ENCODE data around the gene ZNF423. TPM values are rescaled to one million over a fixed set of nuclear protein-coding genes. Genes with fewer than 3 reads are reported as not detected.

ZNF423 gene
- total and polyA plus RNA-seq, 4 donors, result 1.1 to 14.8 (median 3.3) TPM

- Histone ChIP-seq H3K9ac (ENCODE audit: insufficient read depth in 1 of 2, low read length in 2 of 2) (no peak overlapping the region), H3K27ac (ENCODE audit: low read depth in 1 of 2, low read length in 1 of 2) (peak overlapping the region; percentile 8 to 35), H3K27me3 (ENCODE audit: control insufficient read depth in 3 of 3, insufficient read depth in 3 of 3, low read length in 2 of 3) (no peaks in the 10 kb centered on the region), H3K36me3 (ENCODE audit: control insufficient read depth in 4 of 4, insufficient read depth in 4 of 4, low read length in 4 of 4) (peaks cover 0 to 8% (median 0%) of the 10 kb centered on the region in 4 donors), H3K4me3 (no peak overlapping the region), H3K9me3 (ENCODE audit: control insufficient read depth in 4 of 4, insufficient read depth in 3 of 4, low read length in 3 of 4) (no peaks in the 10 kb centered on the region), H3K4me1 (ENCODE audit: control insufficient read depth in 5 of 5, insufficient read depth in 5 of 5, low read length in 5 of 5) (peaks cover 8 to 61% (median 33%) of the 10 kb centered on the region in 5 donors)
- 90 to 94% methylated on average over 15 of the region's 15 CpGs for WGBS, 2 donors
- DNase-seq (no peak), ATAC-seq (ENCODE audit: insufficient read depth, low FRiP score) (no peak)
- TF ChIP-seq CTCF (IDR thresholded peaks at IDR 0.05; ENCODE audit: control extremely low read depth, extremely low read depth), result no peak
Observed at GRCh38 chr16:49828533-49829267, 27.2 kb downstream of the ZNF423 start.

- Histone ChIP-seq H3K36me3 (ENCODE audit: control insufficient read depth in 4 of 4, insufficient read depth in 4 of 4, low read length in 4 of 4) (peaks cover 0 to 15% (median 0%) of the 10 kb centered on the region in 4 donors), H3K4me1 (ENCODE audit: control insufficient read depth in 5 of 5, insufficient read depth in 5 of 5, low read length in 5 of 5) (peaks cover 8 to 53% (median 25%) of the 10 kb centered on the region in 5 donors), H3K9me3 (ENCODE audit: control insufficient read depth in 4 of 4, insufficient read depth in 3 of 4, low read length in 3 of 4) (no peaks in the 10 kb centered on the region), H3K4me3 (no peak overlapping the region), H3K27me3 (ENCODE audit: control insufficient read depth in 3 of 3, insufficient read depth in 3 of 3, low read length in 2 of 3) (no peaks in the 10 kb centered on the region), H3K27ac (ENCODE audit: low read depth in 1 of 2, low read length in 1 of 2) (peak overlapping the region in 1 of 2 donors; percentile 44), H3K9ac (ENCODE audit: insufficient read depth in 1 of 2, low read length in 2 of 2) (no peak overlapping the region)
- ATAC-seq (ENCODE audit: insufficient read depth, low FRiP score), result no peak
- peak; percentile 46 to 55 (median 47) for DNase-seq
- TF ChIP-seq CTCF (IDR thresholded peaks at IDR 0.05; ENCODE audit: control extremely low read depth, extremely low read depth), result no peak
- WGBS, 2 donors, result 55 to 69% methylated on average over 8 of the region's 8 CpGs
Observed at GRCh38 chr16:49827805-49828438, 28.0 kb downstream of the ZNF423 start.

- peaks cover 0 to 15% (median 0%) of the 10 kb centered on the region in 4 donors for H3K36me3 ChIP-seq (ENCODE audit: control insufficient read depth in 4 of 4, insufficient read depth in 4 of 4, low read length in 4 of 4)
- no peaks in the 10 kb centered on the region for H3K9me3 ChIP-seq (ENCODE audit: control insufficient read depth in 4 of 4, insufficient read depth in 3 of 4, low read length in 3 of 4)
- H3K9ac ChIP-seq (ENCODE audit: insufficient read depth in 1 of 2, low read length in 2 of 2), result no peak overlapping the region
- TF ChIP-seq CTCF (IDR thresholded peaks at IDR 0.05; ENCODE audit: control extremely low read depth, extremely low read depth), result no peak
- DNase-seq (no peak), ATAC-seq (ENCODE audit: insufficient read depth, low FRiP score) (no peak)
- H3K4me3 ChIP-seq, result no peak overlapping the region
- peaks cover 8 to 48% (median 19%) of the 10 kb centered on the region in 5 donors for H3K4me1 ChIP-seq (ENCODE audit: control insufficient read depth in 5 of 5, insufficient read depth in 5 of 5, low read length in 5 of 5)
- peak overlapping the region; percentile 10 to 84 for H3K27ac ChIP-seq (ENCODE audit: low read depth in 1 of 2, low read length in 1 of 2)
- H3K27me3 ChIP-seq (ENCODE audit: control insufficient read depth in 3 of 3, insufficient read depth in 3 of 3, low read length in 2 of 3), result no peaks in the 10 kb centered on the region
- WGBS, 2 donors, result 76 to 86% methylated on average over 5 of the region's 5 CpGs
Observed at GRCh38 chr16:49826515-49826914, 29.4 kb downstream of the ZNF423 start.

All from lung (tissue), 12 donors.